SIG-M5 treated with dmso at 0.1 percent for 504 hours (cell line): ENCODE results near the gene KIF20B.
A peak's percentile ranks its signal among the peaks of the same experiment; 100 is the strongest.
"Not testable (repeated sequence)": the region's sequence is repeated elsewhere in the genome, so short reads cannot be mapped to it uniquely, and the experiment has no call there.

ENCODE experiments used
- DNase-seq: peaks from one replicate; lab custom pipeline; 2025; ENCODE audit not compliant: unreplicated experiment; lab: John Stamatoyannopoulos, UW

Gene KIF20B

DNA sequence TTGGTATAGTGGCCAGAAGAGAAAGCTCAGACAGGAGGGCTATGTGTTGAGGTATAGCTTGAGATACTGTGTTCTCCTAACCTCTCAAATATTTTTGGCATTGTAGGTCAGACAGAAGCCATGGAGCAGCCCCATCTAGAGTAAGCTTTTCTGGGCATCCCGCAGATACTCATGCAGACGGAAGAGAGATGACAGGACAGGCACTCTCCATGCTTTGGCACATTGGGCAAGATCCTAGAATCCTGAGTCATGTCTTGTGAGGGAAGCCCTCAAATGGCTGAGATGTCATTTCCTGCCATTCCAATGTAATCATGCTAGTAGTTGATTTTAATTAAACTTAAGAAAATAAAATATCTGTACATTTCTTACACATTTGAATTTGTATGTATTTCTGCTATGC is 16.8 kb upstream of the KIF20B start:
- DNase-seq, result no peak

DNA sequence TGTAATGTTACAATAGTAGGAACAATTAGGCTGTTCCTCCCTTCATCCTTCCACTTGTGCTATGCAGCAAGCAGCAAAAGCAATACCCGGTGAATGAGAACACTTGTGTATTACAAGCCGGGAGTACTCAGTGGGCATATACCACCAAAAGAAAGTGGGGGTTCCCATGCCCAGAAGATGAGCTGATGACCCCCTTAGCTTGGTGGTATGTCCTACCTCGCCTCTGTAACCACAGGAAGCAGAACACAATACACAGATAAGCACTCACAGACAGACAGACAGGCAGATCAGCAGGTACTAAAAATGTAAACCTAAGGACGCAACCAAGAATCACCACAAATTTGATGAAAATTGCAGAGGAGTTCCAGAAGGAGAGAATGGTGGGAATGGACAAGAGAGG is 15.5 kb upstream of the KIF20B start:
- no peak for DNase-seq

DNA sequence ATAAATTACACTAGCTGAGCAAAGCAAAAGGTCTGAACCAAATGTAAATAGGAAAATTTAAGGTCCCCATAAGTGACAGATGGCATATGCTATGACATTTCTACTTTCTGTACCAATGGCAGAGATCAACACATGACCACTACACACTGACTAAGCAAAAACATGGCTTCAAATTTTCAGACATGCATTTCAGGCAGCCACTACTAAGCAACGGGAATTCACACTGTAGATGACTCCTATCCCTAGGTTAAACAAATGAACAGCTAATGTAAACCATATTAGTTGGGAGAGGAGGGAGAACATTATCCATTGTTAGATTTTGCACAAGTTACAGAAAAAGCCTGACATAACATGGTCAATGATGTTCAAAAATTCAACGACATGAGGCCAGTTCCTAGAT is 11.4 kb upstream of the KIF20B start:
- no peak for DNase-seq

DNA sequence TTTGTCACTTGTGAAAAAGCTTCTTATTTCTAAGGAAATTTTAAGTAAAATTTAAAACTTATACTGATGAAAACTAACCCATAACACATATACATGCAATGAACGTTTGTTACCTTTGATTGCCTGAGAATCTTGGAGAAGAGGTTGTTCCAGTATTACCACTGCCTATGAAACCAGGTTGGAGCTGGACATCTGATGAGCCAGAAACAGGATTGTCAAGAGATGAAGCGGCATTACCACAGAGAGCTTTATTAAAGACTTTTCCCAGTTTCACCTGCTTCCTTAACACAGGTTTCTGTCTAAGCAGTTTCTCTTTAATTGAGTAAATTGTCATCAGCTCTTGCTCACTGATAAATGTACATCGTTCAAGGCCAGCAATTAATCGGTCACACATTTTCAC is 9.0 kb upstream of the KIF20B start:
- no peak for DNase-seq

DNA sequence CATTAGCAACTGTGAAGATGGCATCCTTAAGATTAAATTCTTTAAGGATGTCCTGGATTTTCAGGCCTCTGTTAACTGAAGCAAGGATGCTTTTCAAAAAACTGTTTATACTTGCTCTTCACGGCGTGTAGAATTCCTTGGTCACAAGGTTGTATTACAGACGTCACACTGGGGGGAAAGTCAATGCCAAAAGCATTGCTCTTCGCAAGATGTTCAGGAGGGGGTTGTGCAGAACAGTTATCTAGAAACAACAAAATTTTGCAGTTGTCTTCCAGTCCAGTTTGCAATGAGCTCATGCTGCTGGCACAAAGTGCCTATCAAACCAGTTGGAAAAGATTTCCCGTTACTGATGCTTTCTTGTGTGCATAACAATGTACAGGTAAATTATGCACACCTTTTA is 8.2 kb upstream of the KIF20B start:
- no peak for DNase-seq

DNA sequence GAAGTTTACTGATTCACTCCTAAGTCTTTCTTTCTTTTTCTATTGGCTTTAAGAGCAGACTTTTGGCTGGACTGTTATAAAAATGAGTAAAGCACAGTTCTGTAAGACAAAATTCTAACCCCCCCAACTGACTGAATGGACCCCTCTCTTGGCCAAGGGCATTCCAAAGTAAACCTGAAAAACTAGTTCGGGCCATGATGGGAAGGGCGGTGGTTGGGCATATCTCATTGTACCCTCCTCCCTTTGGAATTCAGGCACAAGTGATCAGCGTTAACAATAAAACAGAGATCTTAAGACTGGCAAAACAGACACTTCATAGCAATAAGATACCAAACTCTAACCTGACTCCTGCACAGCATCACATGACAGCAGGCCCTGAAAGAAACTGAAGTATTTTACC is 6.1 kb upstream of the KIF20B start:
- no peak for DNase-seq

DNA sequence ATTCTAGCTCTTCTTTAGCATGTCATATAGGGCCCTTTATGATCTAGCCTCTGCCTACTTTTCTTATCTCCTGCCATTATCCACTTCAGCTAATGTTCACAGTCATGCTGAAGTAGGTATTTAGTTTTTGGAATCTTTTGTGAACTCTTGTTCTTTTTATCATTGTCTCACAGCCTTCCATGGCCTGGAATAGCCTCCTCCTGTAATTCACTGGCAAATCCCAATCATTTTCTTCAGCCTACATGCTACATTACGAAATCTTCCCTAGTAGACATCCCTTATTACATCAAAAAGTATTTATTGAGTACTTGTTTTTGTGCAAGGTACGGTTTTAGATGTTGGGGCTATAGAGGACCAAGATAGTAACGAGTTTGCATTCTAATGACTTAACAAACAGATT is 3.4 kb upstream of the KIF20B start:
- no peak for DNase-seq

DNA sequence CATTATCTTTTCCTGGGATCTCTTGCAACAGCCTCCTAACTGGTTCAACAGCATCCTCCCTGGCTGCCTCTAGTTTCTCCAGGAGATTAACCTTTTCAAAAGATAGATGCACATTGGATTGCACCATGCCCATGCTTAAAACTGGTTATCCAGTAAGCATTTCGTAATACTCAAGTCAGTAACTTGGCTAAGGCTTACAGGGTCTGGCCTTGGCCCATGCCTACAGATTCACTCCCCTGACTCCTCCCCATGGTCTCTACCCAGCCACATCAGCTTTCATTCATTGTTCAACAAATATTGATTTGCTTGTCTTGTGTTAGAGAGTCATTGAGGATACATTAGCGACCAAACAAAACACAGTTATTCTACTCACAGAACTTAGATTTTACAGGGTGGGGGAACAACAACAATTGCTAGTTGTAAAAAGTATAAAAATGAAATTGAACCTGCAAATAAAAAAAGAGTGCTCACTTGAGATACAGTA is 1.8 kb upstream of the KIF20B start:
- DNase-seq, result peak; percentile 72

DNA sequence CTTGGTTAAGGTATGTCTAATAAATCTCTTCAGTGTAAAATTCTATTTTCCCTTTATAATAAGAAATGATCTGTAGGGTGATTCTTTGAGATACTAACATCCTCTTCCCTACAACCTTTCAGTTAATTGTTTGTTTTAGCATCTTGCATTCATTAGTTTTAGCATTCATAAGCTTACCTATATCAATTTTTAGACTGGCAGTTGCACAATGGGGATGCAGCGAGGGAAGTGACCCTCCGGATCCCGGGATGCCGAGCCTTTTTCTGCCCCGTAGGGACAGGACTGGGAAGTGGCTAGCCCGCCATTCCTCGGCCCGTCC is 508 bp upstream of the KIF20B start:
- DNase-seq, result no peak

DNA sequence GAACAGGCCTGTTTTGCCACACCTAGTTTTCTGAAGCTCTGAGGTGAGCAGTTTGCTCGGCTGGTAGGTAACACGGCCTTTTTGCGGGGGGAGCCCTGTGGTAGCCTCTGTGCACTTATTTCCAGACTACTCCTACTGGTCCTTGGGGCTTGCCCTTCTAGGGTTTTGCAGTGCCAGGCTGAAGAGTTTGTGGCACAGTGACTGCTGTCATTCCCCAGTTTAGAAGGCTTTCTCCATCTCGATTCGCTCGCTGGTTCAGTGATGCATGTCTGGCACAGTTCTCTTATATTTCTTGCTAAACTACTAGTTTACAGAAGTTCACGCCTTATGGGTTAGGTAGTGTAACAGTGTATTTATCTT is 711 bp downstream of the KIF20B start:
- peak; percentile 30 for DNase-seq

DNA sequence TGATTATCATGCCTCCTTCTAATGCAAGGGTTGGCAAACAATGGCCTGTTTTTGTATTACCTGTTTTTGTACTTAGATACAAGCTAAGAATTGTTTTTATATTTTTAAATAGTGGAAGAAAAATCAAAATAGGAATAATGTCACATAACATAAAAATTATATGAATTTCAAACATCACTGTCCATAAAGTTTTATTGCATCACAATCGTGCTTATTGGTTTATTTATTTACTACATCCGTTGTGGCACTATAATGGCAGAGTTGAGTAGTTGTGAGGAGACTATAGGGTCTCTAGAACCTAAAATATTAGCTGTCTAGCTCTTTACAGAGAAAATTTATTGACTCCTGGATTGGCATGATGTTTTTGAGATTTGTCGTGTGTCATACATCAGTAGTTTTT is 4.1 kb downstream of the KIF20B start:
- DNase-seq, result no peak

DNA sequence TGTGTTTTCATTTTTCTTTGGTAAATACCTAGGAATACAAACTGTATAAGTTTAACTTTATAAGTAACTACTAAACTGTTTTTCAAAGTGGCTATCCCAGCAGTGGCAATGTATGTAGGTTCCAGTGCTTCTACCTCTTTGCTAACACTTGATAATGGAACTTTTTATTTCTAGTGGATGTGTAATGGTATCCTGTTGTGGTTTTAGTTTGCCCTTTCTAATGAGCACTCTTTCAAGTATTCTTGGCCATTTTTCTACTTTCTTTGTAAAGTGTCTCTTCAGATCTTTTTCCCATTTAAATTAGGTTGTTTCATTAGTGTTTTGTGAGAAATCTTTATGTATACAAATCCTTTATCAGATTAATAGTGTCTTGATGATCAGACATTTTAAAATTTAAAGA is 4.6 kb downstream of the KIF20B start:
- no peak for DNase-seq

DNA sequence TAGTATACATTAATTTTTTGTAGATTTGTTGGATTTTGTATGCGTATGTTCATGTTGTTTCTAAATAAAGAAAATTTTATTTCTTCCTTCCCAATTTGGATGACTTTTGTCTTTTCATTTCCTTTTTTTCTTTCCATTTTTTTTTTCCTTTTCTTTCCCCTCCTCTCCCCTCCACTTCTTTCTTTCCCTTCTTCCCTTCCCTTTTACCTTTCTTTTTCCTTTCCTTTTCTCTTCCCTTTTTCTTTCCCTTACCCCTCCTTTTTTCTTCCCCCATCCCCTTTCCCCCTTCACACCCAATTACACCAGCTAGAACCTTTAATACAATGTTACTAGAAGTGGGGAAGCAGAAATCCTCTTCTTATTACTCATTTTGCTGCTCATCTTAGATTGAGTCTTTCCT is 6.0 kb downstream of the KIF20B start:
- DNase-seq, result no peak

DNA sequence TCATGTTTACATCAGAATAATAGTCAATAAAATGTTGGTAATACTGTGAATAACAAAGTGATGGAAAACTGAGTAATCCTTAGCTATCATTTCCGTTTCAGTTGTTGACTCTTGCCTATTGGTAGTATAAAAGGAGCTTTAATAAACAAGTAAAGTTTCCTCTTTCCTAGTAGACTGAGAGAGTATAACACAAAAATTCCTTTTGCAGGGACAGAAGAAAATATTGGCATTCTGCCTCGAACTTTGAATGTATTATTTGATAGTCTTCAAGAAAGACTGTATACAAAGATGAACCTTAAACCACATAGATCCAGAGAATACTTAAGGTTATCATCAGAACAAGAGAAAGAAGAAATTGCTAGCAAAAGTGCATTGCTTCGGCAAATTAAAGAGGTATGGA is 9.4 kb downstream of the KIF20B start:
- no peak for DNase-seq

DNA sequence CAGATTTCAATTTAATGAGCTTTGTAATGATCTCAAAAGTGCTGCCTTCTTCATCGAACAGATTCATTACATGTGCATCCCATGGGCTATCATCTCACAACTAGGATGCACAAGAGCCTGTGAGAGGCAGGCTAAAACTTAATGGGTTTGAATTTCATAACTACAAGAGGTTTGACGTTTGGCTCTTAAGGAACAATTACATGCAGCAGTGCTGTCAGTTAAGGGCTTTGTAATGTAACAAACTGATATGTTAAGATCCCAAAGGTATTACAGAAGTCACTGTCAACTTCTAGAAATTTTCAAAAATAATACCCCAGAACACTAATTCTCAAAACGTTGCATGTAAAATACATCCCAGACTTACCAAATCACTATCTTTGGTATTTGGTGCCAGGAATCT is 33.2 kb downstream of the KIF20B start:
- no peak for DNase-seq

DNA sequence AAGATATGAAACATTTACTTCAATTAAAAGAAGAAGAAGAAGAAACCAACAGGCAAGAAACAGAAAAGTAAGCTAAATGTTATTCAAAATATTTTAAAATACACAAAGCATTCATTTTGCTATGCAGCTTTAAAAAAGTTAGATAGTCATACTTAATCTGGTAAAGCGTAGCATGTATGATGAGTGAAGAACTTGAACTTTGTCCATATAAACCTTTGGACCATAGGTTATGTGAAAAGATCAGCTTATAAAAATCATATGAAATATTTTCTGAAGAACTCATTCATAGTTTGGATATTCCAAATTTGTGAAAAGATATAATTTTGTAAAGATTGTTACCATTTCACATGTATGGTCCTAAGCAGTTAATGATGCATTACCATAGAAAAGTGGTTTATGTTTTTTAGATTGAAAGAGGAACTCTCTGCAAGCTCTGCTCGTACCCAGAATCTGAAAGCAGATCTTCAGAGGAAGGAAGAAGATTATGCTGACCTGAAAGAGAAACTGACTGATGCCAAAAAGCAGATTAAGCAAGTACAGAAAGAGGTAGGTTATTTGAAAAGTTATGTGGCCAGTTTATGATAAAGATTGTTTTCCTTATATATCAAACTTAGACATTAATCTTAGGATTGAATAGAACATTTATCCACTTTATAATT is 37.3 kb downstream of the KIF20B start:
- DNase-seq, result peak; percentile 39

DNA sequence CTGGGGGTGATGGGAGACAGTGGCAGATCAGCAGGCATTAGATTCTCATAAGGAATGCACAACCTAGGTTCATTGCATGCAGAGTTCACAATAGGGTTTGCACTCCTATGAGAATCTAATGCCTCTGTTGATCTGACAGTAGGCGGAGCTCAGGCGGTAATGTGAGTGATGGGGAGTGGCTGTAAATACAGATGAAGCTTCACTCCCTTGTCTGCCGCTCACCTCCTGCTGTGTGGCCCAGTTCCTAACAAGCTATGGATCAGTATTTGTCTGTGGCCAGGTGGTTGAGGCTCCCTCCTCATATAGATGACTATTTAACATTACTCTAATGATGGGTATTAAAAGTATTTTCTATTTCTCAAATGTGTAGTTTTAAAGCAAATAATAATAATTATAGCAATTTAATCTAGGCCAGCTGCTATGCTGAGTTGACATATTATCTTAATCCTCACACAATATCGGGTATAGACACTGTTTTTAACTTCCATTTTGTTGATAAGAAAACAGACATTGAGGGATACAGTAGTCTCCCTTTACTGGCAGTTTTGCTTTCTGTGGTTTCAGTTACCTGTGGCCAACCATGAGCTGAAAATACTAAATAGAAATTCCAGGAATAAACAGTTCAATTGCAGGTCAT is 39.9 kb downstream of the KIF20B start:
- no peak for DNase-seq

DNA sequence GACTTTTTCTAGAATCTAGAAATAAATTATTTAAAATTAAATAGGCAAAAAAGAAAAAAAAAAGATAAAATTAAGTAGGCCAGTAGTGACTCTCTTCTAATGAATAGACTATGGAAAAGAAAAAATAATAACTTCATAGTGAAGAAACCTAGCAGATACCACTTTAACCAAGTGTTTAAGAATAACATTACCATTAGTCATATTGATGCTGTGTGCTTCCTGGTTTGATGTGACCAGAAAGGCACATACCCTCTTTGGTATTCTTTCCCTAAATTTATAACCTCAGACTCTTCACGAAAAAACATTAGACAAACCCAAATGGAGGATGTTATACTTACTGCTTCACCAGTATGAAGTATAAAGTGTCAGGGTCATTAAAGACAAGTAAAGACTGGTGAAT is 42.6 kb downstream of the KIF20B start:
- no peak for DNase-seq

DNA sequence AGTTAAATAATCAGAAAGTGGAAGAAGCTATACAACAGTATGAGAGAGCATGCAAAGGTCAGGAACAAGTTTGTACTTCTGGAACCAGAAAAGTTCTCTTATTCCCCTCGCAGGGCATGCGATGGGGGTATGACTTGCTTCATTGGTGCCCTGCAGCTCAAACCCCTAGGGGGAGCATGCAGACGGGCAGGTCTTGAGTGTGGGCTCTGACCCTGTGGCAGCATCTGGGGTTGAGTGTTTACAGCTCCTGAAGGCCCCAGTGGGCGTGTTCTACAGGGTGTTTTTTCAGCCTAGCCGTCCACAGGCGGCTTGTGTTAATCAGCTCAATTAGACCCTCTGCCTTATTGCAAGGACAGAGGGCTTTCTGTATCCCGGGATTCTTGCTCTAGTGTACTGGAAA is 44.5 kb downstream of the KIF20B start:
- DNase-seq, result no peak

DNA sequence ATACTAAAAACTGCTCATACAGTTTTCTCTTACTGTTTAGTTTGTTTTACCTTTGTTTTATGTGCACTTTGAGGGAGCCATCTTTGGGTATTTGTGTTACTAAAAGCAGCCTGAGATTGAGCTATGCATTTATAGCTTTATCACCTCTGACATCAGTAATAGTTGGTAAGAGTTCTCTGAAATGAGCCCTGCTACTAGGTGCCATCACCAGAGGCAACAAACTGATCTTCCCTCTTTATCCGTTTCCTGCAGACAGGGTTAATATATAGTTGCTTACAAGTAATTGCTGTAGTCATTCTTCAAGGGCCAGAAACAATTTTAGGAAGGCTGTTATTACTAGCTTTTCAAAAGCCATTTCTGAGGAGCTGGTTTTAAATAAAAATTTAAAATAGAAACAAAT is 49.1 kb downstream of the KIF20B start:
- DNase-seq, result no peak

DNA sequence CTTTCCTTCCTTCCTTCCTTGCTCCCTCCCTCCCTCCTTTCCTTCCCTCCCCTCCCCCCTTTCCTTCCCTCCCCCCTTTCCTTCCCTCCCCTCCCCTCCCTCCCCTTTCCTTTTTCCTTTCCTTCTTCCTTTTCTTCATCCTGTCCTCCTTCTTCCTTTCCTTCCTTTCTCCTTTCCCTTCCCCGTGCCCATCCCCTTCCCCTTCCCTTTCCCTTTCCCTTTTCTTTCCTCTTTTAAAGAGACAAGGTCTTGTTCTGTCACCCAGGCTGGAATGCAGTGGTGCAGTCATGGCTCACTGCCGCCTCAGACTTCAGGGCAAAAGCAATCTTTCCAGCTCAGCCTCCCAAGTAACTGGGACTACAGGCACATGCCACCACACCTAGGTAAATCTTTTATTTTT is 54.0 kb downstream of the KIF20B start:
- no peak for DNase-seq

DNA sequence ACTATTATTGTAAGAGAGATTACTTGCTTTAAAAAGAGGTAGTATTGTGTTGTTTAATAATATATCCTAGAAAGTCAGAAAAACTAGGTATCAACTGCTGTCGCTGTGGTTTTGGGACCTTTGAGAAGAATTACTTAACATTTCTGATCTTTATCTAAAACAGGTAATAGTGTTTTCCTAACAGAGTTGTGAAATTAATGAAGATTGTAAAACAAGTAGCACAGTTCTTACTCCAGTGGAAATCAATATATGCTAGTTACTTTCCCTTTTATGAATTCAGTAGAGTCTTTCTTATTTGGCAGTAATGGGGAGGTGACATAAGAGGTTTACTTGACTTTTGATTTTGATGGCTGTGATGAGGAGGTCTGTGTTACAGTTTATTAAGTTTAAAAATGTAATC is 58.1 kb downstream of the KIF20B start:
- no peak for DNase-seq

DNA sequence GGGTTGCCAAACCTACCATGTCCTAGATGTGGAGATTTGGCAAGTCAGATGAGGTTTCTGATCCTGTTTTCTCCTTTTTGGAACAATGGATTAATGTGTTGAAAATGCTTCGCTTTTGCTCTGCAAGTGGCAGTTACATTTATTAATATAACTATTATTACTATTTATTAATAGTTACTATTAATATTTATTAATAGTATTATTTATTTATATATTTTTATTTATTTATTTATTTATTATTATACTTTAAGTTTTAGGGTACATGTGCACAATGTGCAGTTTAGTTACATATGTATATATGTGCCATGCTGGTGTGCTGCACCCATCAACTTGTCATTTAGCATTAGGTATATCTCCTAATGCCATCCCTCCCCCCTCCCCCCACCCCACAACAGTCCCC is 62.3 kb downstream of the KIF20B start:
- DNase-seq, result not testable (repeated sequence)
